ENCODE results near the gene LDLRAD4. TPM values are rescaled to one million over a fixed set of nuclear protein-coding genes. Genes with fewer than 3 reads are reported as not detected.

Gene LDLRAD4
- total RNA-seq, 2 donors from 2014 or later = 33.1 to 41.2 TPM

- H3K27ac ChIP-seq = no peak overlapping the region
- peaks cover 0 to 15% of the 10 kb centered on the region in 2 donors for H3K4me1 ChIP-seq
- DNase-seq (ENCODE audit: low spot score) = no peak
- H3K9me3 ChIP-seq = no peaks in the 10 kb centered on the region
- no peak overlapping the region for H3K4me3 ChIP-seq
- TF ChIP-seq, protein P1, sequence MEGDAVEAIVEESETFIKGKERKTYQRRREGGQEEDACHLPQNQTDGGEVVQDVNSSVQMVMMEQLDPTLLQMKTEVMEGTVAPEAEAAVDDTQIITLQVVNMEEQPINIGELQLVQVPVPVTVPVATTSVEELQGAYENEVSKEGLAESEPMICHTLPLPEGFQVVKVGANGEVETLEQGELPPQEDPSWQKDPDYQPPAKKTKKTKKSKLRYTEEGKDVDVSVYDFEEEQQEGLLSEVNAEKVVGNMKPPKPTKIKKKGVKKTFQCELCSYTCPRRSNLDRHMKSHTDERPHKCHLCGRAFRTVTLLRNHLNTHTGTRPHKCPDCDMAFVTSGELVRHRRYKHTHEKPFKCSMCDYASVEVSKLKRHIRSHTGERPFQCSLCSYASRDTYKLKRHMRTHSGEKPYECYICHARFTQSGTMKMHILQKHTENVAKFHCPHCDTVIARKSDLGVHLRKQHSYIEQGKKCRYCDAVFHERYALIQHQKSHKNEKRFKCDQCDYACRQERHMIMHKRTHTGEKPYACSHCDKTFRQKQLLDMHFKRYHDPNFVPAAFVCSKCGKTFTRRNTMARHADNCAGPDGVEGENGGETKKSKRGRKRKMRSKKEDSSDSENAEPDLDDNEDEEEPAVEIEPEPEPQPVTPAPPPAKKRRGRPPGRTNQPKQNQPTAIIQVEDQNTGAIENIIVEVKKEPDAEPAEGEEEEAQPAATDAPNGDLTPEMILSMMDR (IDR thresholded peaks at IDR 0.05) = no peak
- no peaks in the 10 kb centered on the region for H3K36me3 ChIP-seq
- H3K27me3 ChIP-seq = no peaks in the 10 kb centered on the region
Measured at GRCh38 chr18:13240060-13240725, 21.6 kb downstream of the LDLRAD4 start.

GRCh38 chr18:13241083-13241892 is 22.7 kb downstream of the LDLRAD4 start:
- DNase-seq (ENCODE audit: low spot score) = no peak
- Histone ChIP-seq H3K27me3 (no peaks in the 10 kb centered on the region), H3K27ac (no peak overlapping the region), H3K36me3 (no peaks in the 10 kb centered on the region), H3K9me3 (no peaks in the 10 kb centered on the region), H3K4me3 (no peak overlapping the region), H3K4me1 (peaks cover 0 to 11% of the 10 kb centered on the region in 2 donors)
- TF ChIP-seq, protein P1 (IDR thresholded peaks at IDR 0.05) = no peak

DNA sequence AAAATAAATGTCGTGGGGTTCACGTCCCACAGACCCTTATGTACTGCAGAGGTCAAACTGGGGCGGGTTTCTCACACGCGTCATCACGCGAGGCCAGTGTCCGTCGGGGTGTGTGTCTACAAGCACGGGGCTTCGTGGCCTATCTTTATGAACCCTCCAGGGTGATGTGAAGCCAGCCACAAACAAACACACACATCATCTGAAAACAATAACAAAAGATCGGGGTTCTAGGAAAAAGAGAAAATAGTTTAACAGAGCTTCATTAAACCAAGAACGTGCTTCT is 23.3 kb downstream of the LDLRAD4 start:
- TF ChIP-seq, protein P1 (IDR thresholded peaks at IDR 0.05) = no peak
- Histone ChIP-seq H3K4me3 (no peak overlapping the region), H3K27ac (no peak overlapping the region), H3K4me1 (peaks cover 0 to 8% of the 10 kb centered on the region in 2 donors), H3K9me3 (no peaks in the 10 kb centered on the region), H3K36me3 (no peaks in the 10 kb centered on the region), H3K27me3 (no peaks in the 10 kb centered on the region)
- DNase-seq (ENCODE audit: low spot score) = no peak

GRCh38 chr18:13242797-13243196 is 24.2 kb downstream of the LDLRAD4 start:
- peaks cover 0 to 8% of the 10 kb centered on the region in 2 donors for H3K4me1 ChIP-seq
- H3K4me3 ChIP-seq = no peak overlapping the region
- H3K36me3 ChIP-seq = no peaks in the 10 kb centered on the region
- no peaks in the 10 kb centered on the region for H3K9me3 ChIP-seq
- TF ChIP-seq, protein P1 (IDR thresholded peaks at IDR 0.05) = no peak
- DNase-seq (ENCODE audit: low spot score) = no peak
- H3K27me3 ChIP-seq = no peaks in the 10 kb centered on the region
- no peak overlapping the region for H3K27ac ChIP-seq

GRCh38 chr18:13243363-13243762 is 24.8 kb downstream of the LDLRAD4 start:
- H3K36me3 ChIP-seq = no peaks in the 10 kb centered on the region
- H3K4me3 ChIP-seq = no peak overlapping the region
- peaks cover 0 to 8% of the 10 kb centered on the region in 2 donors for H3K4me1 ChIP-seq
- no peaks in the 10 kb centered on the region for H3K27me3 ChIP-seq
- DNase-seq (ENCODE audit: low spot score) = no peak
- TF ChIP-seq, protein P1 (IDR thresholded peaks at IDR 0.05) = no peak
- no peak overlapping the region for H3K27ac ChIP-seq
- no peaks in the 10 kb centered on the region for H3K9me3 ChIP-seq
